HG03025 (cell line): ENCODE results near the gene ATG4B.
"Not testable (repeated sequence)": the region's sequence is repeated elsewhere in the genome, so short reads cannot be mapped to it uniquely, and the experiment has no call there.

Experiments
- ATAC-seq: cut with Tn5 transposase; IDR thresholded peaks from one replicate; pipeline ENCODE4 v1.9.1; 2021; ENCODE audit warnings: mild to moderate bottlenecking, moderate library complexity; ENCODE audit not compliant: unreplicated experiment, low FRiP score

ATG4B gene

GRCh38 chr2:241637018-241637794 is at the start of gene ATG4B, which contains the start of gene THAP4:
Gene ATG4B, plus strand, starts transcription at chr2:241637693. Its CDS starts 22 bp downstream, at chr2:241637715.
Gene THAP4, minus strand, starts transcription at chr2:241637158. Its CDS starts 141 bp downstream, at chr2:241637017.
- ATAC-seq, result peak; percentile 62

DNA sequence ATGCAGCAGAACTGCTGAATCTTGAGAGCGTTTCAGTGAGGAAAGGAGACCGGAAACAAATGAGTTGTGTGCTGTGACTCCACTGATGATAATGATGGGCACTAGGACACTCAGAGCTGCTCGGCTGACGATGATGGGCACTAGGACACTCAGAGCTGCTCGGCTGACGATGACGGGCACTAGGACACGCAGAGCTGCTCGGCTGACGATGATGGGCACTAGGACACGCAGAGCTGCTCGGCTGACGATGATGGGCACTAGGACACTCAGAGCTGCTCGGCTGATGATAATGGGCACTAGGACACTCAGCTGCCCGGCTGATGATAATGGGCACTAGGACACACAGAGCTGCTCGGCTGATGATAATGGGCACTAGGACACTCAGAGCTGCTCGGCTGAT is 47.6 kb upstream of the ATG4B start:
- ATAC-seq, result not testable (repeated sequence)

GRCh38 chr2:241590496-241591455 is 46.7 kb upstream of the ATG4B start:
- ATAC-seq, result not testable (repeated sequence)

DNA sequence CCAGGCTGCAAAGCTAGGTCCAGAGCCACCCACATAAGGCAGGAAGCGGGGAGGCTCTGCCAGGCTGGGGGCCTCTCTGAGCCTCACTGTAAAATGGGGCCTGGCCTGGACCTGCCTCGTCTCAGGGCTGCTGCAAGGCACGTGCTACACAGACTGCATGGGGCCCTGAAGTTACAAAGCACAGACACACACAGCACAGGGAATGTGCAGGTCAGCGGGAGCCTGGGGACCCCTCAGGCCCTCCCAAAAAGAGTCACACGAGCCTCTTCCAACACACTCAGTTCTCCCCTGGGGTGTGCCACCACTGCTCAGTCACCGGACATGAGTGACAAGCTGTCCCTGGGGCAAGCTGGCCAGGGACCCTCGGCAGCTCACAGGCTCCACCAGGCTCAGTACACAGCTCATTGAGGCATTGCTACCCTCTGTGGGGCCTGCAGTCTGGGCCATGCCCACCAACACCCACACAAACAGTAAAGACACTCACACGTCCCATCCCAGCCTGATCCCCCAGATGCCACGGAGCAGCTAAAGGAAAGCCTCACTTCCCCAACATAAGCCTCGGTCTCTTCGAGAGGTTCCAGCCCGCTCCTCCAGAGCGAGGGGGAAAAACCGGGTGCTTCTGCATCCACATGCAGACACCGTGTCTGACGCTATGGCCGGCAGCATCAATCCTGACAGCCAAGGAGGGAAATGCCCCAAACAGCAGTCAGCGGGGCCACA is 45.2 kb upstream of the ATG4B start:
- no peak for ATAC-seq

DNA sequence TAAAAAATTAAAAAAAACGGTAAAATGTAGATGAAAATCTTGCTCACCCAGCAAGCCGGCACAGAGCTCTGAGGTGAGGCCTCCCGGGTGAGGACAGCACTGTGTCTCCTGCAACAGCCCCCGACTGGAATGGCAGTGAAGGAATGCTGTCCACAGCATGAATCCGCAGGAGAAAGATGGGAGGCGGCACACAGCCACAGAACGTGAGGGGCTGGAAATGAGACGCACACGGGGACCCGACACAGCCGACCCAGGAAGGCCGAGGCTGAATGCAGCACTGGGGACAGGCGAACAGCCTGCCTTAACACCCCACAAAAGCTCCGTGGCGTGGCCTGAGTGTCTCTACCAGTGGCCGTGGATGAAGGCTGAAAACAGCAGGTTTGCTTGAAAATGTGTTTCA is 44.2 kb upstream of the ATG4B start:
- no peak for ATAC-seq

- no peak for ATAC-seq
Observed at GRCh38 chr2:241595600-241596140, 41.8 kb upstream of the ATG4B start.

GRCh38 chr2:241597561-241597960 is 39.9 kb upstream of the ATG4B start:
- ATAC-seq, result no peak

DNA sequence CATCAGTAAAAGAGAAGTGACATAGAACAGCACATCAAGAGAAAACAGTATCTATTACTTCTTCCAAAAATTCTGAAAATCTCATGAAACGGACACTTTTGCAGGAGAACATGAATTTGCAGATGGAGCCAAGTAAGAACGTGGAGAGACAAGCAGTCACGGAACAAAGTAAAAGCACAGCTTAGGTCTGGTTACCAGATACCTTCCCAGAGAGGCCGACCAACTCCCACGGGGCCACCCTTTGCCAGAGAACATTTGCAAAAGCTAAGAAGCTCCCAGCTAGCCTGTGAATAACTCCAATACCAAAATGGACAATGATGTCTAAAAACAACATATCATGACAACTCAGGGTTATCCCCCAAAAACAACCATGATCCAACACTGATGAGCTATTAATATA is 39.4 kb upstream of the ATG4B start:
- no peak for ATAC-seq

- ATAC-seq, result no peak
Observed at GRCh38 chr2:241598487-241598886, 39.0 kb upstream of the ATG4B start.

DNA sequence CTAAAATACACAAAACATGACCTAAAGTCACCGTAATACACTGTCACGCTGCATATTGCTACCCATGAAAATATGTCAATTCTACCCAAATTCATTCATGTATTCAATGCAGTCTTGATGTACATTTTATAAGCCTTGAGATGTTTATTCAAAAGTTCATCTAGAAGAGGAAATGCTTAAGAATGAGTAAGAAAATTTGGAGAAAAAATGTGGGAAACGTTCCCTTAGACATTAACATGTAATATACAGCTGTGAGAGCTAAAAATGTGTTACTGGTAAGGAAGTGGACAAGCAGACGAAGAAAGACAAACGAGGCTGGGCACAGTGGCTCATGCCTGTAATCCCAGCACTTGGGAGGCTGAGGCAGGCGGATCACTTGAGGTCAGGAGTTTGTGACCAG is 37.9 kb upstream of the ATG4B start:
- no peak for ATAC-seq

DNA sequence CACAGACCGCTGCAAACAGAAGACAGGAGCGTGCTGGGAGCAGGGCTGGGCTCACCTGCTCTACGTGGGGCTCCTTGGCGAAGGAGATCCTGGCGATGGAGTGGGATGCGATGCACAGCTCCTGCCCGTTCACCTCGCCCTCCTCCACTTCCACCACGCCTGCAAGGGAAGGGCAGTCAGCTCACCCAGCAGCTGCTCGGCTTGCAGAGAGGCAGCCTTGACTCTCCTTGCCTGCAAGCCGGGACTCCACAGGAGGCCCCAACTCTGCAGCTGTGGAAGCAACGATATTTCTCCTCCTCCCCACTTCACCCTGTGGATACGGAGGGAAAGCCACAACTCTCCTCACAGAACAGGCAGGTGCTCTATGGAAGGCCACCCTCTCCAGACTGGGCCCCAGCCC is 35.7 kb upstream of the ATG4B start:
- ATAC-seq, result no peak

DNA sequence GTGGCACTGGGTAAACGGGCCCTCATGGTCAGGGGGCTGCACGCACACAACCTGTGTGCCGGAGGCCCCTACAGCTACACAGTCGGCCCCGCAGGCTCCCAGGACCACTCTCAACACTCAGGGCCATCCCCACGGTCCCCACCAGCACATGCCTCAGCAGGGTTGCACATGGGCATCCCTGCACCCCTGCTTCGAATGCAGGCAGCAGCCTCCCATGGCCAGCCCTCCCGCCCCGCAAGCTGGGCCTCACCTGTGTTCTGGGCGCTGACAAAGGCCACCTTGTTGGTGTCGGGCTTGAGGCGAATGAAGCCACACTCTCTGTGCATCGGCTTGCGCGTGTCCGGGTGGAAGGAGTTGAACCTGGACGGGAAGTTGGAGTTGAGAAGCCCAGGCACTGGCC is 34.8 kb upstream of the ATG4B start:
- ATAC-seq, result no peak

- no peak for ATAC-seq
Observed at GRCh38 chr2:241603686-241604085, 33.8 kb upstream of the ATG4B start.

GRCh38 chr2:241606186-241606585 is 31.3 kb upstream of the ATG4B start:
- ATAC-seq, result no peak

DNA sequence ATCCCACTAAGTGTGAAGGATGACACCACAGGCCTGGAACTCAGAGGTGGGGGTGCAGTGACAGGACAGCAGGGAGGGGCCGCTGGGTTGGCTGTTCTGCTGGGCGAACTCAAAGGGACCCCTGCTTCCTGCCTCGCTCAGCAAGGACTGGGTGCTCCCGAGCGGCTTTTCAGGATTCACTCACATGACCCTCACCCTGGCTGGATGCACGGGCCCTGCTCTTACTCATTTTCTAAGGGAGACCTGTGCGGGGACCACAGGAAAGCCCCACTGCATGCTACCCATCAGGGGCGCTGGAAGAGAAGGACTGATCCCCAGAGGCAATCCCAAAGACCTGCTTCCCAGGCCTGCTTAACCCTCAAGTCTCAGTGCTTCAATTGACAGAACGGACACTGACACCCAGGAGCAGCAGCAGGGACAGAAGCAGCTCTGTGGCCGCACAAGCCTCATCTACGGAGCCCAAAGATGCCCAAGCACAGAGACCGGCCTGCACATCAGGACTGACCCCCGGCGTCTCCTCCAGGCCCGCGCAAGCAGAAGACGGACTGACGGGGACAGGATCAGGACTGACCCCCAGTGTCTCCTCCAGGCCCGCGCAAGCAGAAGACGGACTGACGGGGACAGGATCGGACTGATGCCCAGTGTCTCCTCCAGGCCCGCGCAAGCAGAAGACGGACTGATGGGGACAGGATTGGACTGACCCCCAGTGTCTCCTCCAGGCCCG is 30.2 kb upstream of the ATG4B start:
- ATAC-seq, result no peak

- ATAC-seq, result no peak
Observed at GRCh38 chr2:241608881-241609280, 28.6 kb upstream of the ATG4B start.

DNA sequence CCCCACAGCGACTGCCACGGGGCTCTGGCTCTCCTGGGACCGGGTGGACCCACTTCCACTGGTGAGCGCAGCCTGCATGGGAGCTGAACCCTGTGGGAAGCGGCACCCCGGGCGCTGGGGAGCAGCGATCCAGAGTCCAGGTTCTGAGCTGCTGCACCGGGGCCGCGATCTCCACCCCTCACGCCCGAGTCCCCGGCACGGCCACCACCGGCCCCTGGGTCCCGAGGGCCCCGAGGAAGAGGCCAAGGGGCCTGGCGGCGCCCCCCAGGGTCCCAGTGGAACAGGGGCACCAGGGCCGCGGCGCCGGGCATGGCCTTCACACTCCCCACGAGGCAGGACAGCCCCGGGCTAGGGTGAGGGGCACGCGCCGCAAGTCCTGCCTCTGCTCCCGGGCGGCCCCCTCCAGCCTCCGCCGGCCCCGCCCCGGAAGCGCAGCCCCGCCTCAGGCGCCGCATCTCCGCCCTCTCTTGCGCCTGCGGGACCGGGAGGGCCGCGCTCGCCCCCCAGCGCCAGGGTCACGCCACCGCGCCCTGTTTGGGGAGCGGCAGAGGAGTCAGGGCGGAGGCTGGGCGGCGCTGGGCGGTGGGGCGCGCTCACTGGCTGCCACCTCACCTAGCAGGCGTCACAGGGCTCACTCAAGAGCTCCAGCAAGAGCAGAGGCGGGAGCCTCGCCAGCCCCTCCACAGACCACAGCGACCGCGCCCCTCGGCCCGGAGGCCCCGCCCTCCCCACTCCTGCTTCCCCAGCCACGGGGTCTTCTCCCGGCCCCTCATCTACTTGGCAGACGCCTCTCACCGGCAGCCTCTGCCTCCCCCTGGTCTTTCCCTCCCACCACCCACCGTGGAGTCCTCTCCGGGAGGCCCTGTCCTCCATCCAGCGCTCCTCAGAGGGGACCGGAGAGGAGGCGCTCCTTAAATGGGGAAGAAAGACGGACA is 27.4 kb upstream of the ATG4B start:
- ATAC-seq, result peak; percentile 85

DNA sequence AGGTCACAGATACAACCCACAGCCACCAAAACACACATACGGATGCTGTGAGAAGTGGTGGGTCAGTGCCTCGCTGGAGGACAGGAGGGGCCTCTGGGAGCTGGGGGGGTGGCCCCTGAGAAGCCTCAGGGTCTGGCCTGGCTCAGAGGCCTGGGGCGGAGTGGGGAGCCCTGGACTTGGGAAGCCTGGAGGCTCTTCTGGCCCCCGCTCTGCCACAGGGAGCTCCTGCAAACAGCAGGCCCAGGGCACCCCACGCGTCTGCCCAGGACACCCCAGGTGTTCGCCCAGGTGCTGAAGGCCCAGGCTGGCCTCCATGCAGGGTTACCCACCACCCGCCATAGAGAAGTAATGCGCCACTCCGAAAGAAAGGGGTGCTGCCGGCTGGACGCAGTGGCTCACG is 26.4 kb upstream of the ATG4B start:
- ATAC-seq, result no peak
